Measurements from ENCODE around the gene TMEM217.
"Not testable (repeated sequence)": the region's sequence is repeated elsewhere in the genome, so short reads cannot be mapped to it uniquely, and the experiment has no call there.

The TMEM217 gene

GRCh38 chr6:37185949-37186720, 71.8 kb downstream of the TMEM217 start:
- not testable (repeated sequence) for DNase-seq (ENCODE audit: low read depth in 3 of 3)

GRCh38 chr6:37182736-37183590, 75.0 kb downstream of the TMEM217 start:
- DNase-seq (ENCODE audit: low read depth in 3 of 3), result no peak

GRCh38 chr6:37180610-37181009, 77.3 kb downstream of the TMEM217 start:
- not testable (repeated sequence) for DNase-seq (ENCODE audit: low read depth in 3 of 3)

- no peak for DNase-seq (ENCODE audit: low read depth in 3 of 3)
Observed at GRCh38 chr6:37180075-37180474, 77.9 kb downstream of the TMEM217 start.

- no peak for DNase-seq (ENCODE audit: low read depth in 3 of 3)
Observed at GRCh38 chr6:37177935-37178517, 79.9 kb downstream of the TMEM217 start.

GRCh38 chr6:37177077-37177934, 80.6 kb downstream of the TMEM217 start:
- DNase-seq (ENCODE audit: low read depth in 3 of 3), result no peak

- no peak for DNase-seq (ENCODE audit: low read depth in 3 of 3)
Observed at GRCh38 chr6:37176268-37177076, 81.5 kb downstream of the TMEM217 start.

GRCh38 chr6:37175332-37176267, 82.3 kb downstream of the TMEM217 start:
- DNase-seq (ENCODE audit: low read depth in 3 of 3), result no peak

- DNase-seq (ENCODE audit: low read depth in 3 of 3), result no peak
Observed at GRCh38 chr6:37174515-37175331, 83.2 kb downstream of the TMEM217 start.

GRCh38 chr6:37174196-37174514, 83.8 kb downstream of the TMEM217 start:
- DNase-seq (ENCODE audit: low read depth in 3 of 3), result no peak

- peak; percentile 28 to 47 (median 46) for DNase-seq (ENCODE audit: low read depth in 3 of 3)
Observed at GRCh38 chr6:37173493-37174195, 84.3 kb downstream of the TMEM217 start.

GRCh38 chr6:37172912-37173492, 84.9 kb downstream of the TMEM217 start:
- no peak for DNase-seq (ENCODE audit: low read depth in 3 of 3)

- DNase-seq (ENCODE audit: low read depth in 3 of 3), result peak; percentile 80 to 87 (median 84)
Observed at GRCh38 chr6:37171970-37172812, 85.8 kb downstream of the TMEM217 start.

- peak in 1 of 3 experiments; percentile 12 for DNase-seq (ENCODE audit: low read depth in 3 of 3)
Observed at GRCh38 chr6:37171201-37171969, 86.6 kb downstream of the TMEM217 start.

GRCh38 chr6:37170273-37171200, 87.4 kb downstream of the TMEM217 start:
- peak in 2 of 3 experiments; percentile 12 to 49 for DNase-seq (ENCODE audit: low read depth in 3 of 3)

All from stimulated activated CD4-positive, alpha-beta T cell treated with anti-CD3 and anti-CD28 coated beads, TNF-alpha, amount 100 ng/mL, for 24 hours (primary cell).